ENCODE results near the gene CNR1.
A peak's percentile ranks its signal among the peaks of the same experiment; 100 is the strongest.

CNR1 gene

GRCh38 chr6:88167352-88167937 lies 1.3 kb upstream of the CNR1 start:
- peaks cover 0 to 5% of the 10 kb centered on the region in 2 donors for H3K27me3 ChIP-seq
- H3K9me3 ChIP-seq = no peaks in the 10 kb centered on the region
- H3K4me1 ChIP-seq = peaks cover 0 to 20% (median 8%) of the 10 kb centered on the region in 4 donors
- intact Hi-C loops (cut with DNase I; ENCODE audit: low total_unique reads) = no loop called here
- peak overlapping the region; percentile 71 to 81 for H3K4me3 ChIP-seq
- H3K27ac ChIP-seq = peak overlapping the region; percentile 79 to 82
- no peaks in the 10 kb centered on the region for H3K36me3 ChIP-seq
- DNase-seq = no peak
- TF ChIP-seq CTCF (IDR thresholded peaks at IDR 0.05) = no peak

DNA sequence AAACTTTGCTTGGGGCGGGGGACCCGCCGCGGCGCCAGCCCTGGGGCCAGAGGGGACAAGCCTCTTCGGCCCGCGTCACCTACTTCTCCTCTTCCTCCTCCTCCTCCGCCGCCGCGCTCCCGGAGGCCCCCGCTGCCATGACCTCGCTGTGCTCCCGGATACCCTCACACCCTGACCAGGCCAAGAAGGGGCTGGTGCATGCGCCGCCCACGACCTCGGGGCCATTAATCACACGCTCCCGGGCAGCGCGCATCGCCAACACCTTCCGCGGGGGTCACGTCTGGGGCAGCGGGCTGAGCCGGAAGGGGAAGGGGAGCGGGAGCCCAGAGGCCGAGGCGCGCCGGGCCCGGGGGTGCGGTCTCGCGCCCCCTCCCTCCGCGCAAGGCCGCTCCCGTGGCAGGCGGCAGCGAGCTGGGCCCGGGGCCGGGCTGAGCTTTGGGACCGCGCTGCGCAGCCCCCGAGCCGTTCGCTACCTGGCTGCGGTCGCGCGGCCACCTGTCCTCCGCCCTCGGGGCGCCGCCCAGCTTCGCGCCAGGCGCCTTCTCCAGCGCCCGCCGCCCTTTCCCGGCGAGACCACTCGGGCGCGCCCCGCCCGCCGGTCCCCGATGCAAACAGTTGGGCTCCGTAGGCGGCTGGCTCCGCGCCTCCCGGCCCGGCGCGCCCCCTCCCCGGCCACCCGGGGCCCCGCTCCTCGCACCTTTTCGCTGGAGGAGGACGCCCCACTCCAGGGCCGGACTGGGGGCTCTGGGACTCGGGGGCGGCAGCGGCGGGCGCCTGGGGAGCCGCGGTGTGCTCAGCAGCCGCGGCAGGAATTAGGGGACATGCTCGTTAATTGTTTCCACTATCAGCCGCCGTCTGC lies 575 bp upstream of the CNR1 start:
- intact Hi-C loops (cut with DNase I; ENCODE audit: low total_unique reads) = no loop called here
- Histone ChIP-seq H3K27ac (peak overlapping the region; percentile 79 to 82), H3K27me3 (peaks cover 0 to 5% of the 10 kb centered on the region in 2 donors)

GRCh38 chr6:88165087-88165843 lies 882 bp downstream of the CNR1 start:
- intact Hi-C loops (cut with DNase I; ENCODE audit: low total_unique reads) = no loop called here
- Histone ChIP-seq H3K36me3 (no peaks in the 10 kb centered on the region), H3K4me3 (peak overlapping the region; percentile 71 to 81), H3K27me3 (peaks cover 0 to 5% of the 10 kb centered on the region in 2 donors), H3K4me1 (peaks cover 0 to 20% (median 8%) of the 10 kb centered on the region in 4 donors), H3K9me3 (no peaks in the 10 kb centered on the region), H3K27ac (peak overlapping the region; percentile 79 to 82)
- TF ChIP-seq CTCF (IDR thresholded peaks at IDR 0.05) = no peak
- no peak for DNase-seq

More for the DNA sequence above, 575 bp upstream of the CNR1 start:
- Histone ChIP-seq H3K4me3 (peak overlapping the region; percentile 71 to 81), H3K36me3 (no peaks in the 10 kb centered on the region), H3K4me1 (peaks cover 0 to 20% (median 8%) of the 10 kb centered on the region in 4 donors), H3K9me3 (no peaks in the 10 kb centered on the region)
- TF ChIP-seq CTCF (IDR thresholded peaks at IDR 0.05) = no peak
- no peak for DNase-seq

DNA sequence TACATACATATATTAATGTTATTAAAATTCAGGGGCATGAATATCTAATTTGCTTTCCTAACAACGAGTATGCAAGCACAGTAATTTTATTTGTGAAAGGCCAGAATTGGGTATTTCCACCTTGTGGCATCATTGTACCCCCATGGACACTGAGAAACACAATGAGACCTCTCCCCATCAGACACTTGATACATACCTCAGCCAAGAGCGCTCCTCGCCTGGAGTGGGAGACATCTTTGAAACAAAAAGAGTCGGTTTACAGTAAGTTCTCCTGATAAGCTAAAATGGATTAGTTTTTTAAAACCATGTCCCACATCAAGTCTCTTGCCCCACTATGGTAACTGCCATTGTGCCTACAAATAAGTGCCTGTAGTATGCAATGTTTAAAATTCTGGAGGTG lies 2.1 kb downstream of the CNR1 start:
- intact Hi-C loops (cut with DNase I; ENCODE audit: low total_unique reads) = no loop called here
- Histone ChIP-seq H3K27ac (peak overlapping the region in 1 of 2 donors; percentile 20), H3K4me1 (peaks cover 0 to 23% (median 8%) of the 10 kb centered on the region in 4 donors), H3K36me3 (no peaks in the 10 kb centered on the region), H3K9me3 (no peaks in the 10 kb centered on the region), H3K4me3 (peak overlapping the region; percentile 71 to 81), H3K27me3 (peaks cover 0 to 5% of the 10 kb centered on the region in 2 donors)
- TF ChIP-seq CTCF (IDR thresholded peaks at IDR 0.05) = no peak
- DNase-seq = no peak

DNA sequence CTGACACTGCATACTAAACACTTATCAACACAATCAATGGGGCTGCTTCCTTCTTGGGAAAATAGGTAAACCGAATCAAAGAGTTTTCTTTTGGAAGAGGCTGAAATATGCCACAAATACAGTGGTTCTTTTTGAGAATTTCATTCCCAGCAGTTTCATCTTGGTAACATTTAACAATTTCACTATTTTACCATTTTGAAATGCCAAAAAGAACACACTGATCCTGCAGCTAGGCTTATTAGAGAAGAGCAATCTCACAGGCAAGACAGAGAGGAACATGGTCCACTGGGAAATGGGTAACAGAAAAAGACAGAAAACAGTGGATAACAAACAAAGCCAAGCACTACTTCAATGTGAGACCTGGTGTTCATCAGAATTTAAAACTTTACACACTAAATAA lies 2.5 kb downstream of the CNR1 start:
- no peak for TF ChIP-seq CTCF (IDR thresholded peaks at IDR 0.05)
- no peak for DNase-seq
- Histone ChIP-seq H3K27ac (peak overlapping the region in 1 of 2 donors; percentile 20), H3K4me1 (peaks cover 0 to 24% (median 8%) of the 10 kb centered on the region in 4 donors), H3K9me3 (no peaks in the 10 kb centered on the region), H3K36me3 (no peaks in the 10 kb centered on the region), H3K27me3 (peaks cover 0 to 5% of the 10 kb centered on the region in 2 donors), H3K4me3 (peak overlapping the region; percentile 71 to 81)
- intact Hi-C loops (cut with DNase I; ENCODE audit: low total_unique reads) = no loop called here
